ENCODE measurements around the gene XCL2. TPM values are rescaled to one million over a fixed set of nuclear protein-coding genes. Genes with fewer than 3 reads are reported as not detected.
"Not testable (repeated sequence)": the region's sequence is repeated elsewhere in the genome, so short reads cannot be mapped to it uniquely, and the experiment has no call there.

XCL2 gene
- total and polyA plus RNA-seq, 2 experiments from 2014 or later: 0.35 TPM; not detected in 1

GRCh38 chr1:168554603-168555483 is 11.0 kb upstream of the XCL2 start:
- H3K27ac ChIP-seq: peak overlapping the region; percentile 68
- no peak for DNase-seq (ENCODE audit: low read depth in 1 of 2, low spot score in 1 of 2)
- no peak overlapping the region for H3K4me3 ChIP-seq
- no peaks in the 10 kb centered on the region for H3K27me3 ChIP-seq
- H3K9me3 ChIP-seq (ENCODE audit: low read depth): no peaks in the 10 kb centered on the region
- H3K36me3 ChIP-seq: no peaks in the 10 kb centered on the region
- TF ChIP-seq, protein P1, sequence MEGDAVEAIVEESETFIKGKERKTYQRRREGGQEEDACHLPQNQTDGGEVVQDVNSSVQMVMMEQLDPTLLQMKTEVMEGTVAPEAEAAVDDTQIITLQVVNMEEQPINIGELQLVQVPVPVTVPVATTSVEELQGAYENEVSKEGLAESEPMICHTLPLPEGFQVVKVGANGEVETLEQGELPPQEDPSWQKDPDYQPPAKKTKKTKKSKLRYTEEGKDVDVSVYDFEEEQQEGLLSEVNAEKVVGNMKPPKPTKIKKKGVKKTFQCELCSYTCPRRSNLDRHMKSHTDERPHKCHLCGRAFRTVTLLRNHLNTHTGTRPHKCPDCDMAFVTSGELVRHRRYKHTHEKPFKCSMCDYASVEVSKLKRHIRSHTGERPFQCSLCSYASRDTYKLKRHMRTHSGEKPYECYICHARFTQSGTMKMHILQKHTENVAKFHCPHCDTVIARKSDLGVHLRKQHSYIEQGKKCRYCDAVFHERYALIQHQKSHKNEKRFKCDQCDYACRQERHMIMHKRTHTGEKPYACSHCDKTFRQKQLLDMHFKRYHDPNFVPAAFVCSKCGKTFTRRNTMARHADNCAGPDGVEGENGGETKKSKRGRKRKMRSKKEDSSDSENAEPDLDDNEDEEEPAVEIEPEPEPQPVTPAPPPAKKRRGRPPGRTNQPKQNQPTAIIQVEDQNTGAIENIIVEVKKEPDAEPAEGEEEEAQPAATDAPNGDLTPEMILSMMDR (IDR thresholded peaks at IDR 0.05; ENCODE audit: low read depth, low read length): no peak
- H3K4me1 ChIP-seq (ENCODE audit: low read depth): peaks cover 43% of the 10 kb centered on the region

DNA sequence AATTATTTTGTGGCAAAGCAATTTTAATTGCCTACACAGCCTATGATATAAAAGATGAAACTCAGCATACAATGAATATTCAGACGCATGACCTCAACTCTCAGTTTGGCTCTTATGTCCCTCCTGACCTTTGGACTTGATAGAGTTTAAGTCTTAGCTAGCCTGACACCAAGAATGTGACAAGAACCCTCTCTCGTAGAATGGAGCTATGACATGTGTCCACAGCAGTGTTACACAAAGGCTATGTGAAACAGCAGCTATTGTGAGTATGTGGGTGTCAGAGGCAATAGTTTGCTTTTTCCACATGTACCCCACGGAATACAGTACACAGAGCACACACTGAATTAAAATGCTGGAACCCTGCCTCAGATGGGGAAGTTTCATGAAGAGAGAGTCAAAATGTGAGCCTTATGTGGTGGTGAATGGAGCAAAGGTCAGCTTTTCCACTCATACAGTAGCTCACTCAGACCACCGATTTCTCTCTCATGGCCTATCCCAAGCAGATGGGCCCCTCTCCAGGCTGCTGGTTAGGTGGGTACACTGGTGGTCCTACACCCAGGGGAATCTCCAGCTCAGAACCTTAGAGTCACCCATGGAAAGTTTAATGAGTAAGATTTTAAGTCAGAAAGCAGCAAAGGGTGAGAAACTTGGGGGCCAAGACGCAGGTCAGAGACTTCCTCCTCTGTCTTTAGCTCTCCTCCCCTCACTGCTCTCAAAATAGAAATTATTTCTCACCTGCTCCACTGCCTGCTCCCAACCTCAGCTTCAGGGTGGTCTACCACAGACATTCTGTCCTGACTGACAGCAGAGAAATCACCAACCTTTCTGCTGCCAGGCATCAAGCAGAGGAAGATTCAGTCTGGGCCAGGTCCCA is 10.1 kb upstream of the XCL2 start:
- TF ChIP-seq, protein P1 (IDR thresholded peaks at IDR 0.05; ENCODE audit: low read depth, low read length): no peak
- peak overlapping the region; percentile 68 for H3K27ac ChIP-seq
- no peak for DNase-seq (ENCODE audit: low read depth in 1 of 2, low spot score in 1 of 2)
- no peaks in the 10 kb centered on the region for H3K36me3 ChIP-seq
- H3K4me1 ChIP-seq (ENCODE audit: low read depth): peaks cover 43% of the 10 kb centered on the region
- no peaks in the 10 kb centered on the region for H3K9me3 ChIP-seq (ENCODE audit: low read depth)
- no peak overlapping the region for H3K4me3 ChIP-seq
- no peaks in the 10 kb centered on the region for H3K27me3 ChIP-seq

GRCh38 chr1:168552961-168553360 is 9.2 kb upstream of the XCL2 start:
- TF ChIP-seq, protein P1 (IDR thresholded peaks at IDR 0.05; ENCODE audit: low read depth, low read length): no peak
- DNase-seq (ENCODE audit: low read depth in 1 of 2, low spot score in 1 of 2): peak in 1 of 2 donors; percentile 29

DNA sequence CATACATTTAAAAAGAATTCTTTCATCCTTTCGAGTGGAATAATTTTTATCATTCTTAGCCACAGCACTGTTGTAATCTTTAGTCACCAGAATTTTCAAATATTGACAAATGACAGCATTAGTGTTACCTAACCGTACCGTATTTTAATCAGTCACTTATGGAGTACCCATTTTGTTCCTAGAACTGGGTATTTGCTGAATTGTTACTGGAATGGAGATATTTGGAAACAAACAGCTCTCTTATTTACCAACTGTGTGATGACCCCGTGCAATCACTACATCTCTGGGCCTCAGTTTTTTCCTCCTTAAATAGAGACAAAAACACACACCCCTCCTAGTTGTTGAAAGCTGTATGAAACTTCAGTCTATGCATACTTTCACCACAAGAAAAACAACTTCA is 7.9 kb upstream of the XCL2 start:
- Histone ChIP-seq H3K9me3 (ENCODE audit: low read depth) (no peaks in the 10 kb centered on the region), H3K4me3 (no peak overlapping the region), H3K4me1 (ENCODE audit: low read depth) (peaks cover 43% of the 10 kb centered on the region), H3K36me3 (no peaks in the 10 kb centered on the region), H3K27ac (peak overlapping the region; percentile 81), H3K27me3 (no peaks in the 10 kb centered on the region)
- no peak for DNase-seq (ENCODE audit: low read depth in 1 of 2, low spot score in 1 of 2)
- TF ChIP-seq, protein P1 (IDR thresholded peaks at IDR 0.05; ENCODE audit: low read depth, low read length): no peak

More at GRCh38 chr1:168552961-168553360, 9.2 kb upstream of the XCL2 start:
- Histone ChIP-seq H3K27ac (peak overlapping the region; percentile 68), H3K4me1 (ENCODE audit: low read depth) (peaks cover 43% of the 10 kb centered on the region), H3K4me3 (no peak overlapping the region), H3K9me3 (ENCODE audit: low read depth) (no peaks in the 10 kb centered on the region), H3K27me3 (no peaks in the 10 kb centered on the region), H3K36me3 (no peaks in the 10 kb centered on the region)

GRCh38 chr1:168550971-168551370 is 7.2 kb upstream of the XCL2 start:
- TF ChIP-seq, protein P1 (IDR thresholded peaks at IDR 0.05; ENCODE audit: low read depth, low read length): no peak
- Histone ChIP-seq H3K9me3 (ENCODE audit: low read depth) (no peaks in the 10 kb centered on the region), H3K27me3 (no peaks in the 10 kb centered on the region), H3K27ac (peak overlapping the region; percentile 81), H3K36me3 (no peaks in the 10 kb centered on the region), H3K4me1 (ENCODE audit: low read depth) (peaks cover 43% of the 10 kb centered on the region), H3K4me3 (no peak overlapping the region)
- DNase-seq (ENCODE audit: low read depth in 1 of 2, low spot score in 1 of 2): peak in 1 of 2 donors; percentile 53

GRCh38 chr1:168546553-168546895 is 2.7 kb upstream of the XCL2 start:
- peaks cover 11% of the 10 kb centered on the region for H3K4me1 ChIP-seq (ENCODE audit: low read depth)
- not testable (repeated sequence) for H3K4me3 ChIP-seq; H3K36me3 ChIP-seq; H3K27ac ChIP-seq; DNase-seq (ENCODE audit: low read depth in 1 of 2, low spot score in 1 of 2); H3K9me3 ChIP-seq (ENCODE audit: low read depth); H3K27me3 ChIP-seq

Measured in cardiac muscle cell (in vitro differentiated cells and primary cell).